Colonic mucosa (tissue), 4 donors: ENCODE results near the gene RAB11FIP4. TPM values are rescaled to one million over a fixed set of nuclear protein-coding genes. Genes with fewer than 3 reads are reported as not detected.

ENCODE experiments used
- DNase-seq: peaks from one replicate; pipeline ENCODE4 v3.0.0-alpha.2; 2020
- H3K27ac ChIP-seq: fragments of 200-600 bp; one replicate; pipeline ENCODE4 v1.8.0; 2021
- H3K27me3 ChIP-seq: fragments of 200-600 bp; one replicate; pipeline ENCODE4 v1.8.0; 2021
- H3K36me3 ChIP-seq: fragments of 200-600 bp; one replicate; pipeline ENCODE4 v1.8.0; 2021
- H3K4me1 ChIP-seq: fragments of 200-600 bp; one replicate; pipeline ENCODE4 v1.8.0; 2021; ENCODE audit warnings: mild to moderate bottlenecking
- H3K4me3 ChIP-seq: fragments of 200-600 bp; one replicate; pipeline ENCODE4 v1.8.0; 2021
- H3K9ac ChIP-seq, 2 donors: one replicate each; pipeline ENCODE4 v1.7.0; 2013; ENCODE audit warnings: control low read depth in 2 of 2, low read depth in 2 of 2, low read length in 2 of 2
- H3K9me3 ChIP-seq: fragments of 200-600 bp; one replicate; pipeline ENCODE4 v1.8.0; 2021
- intact Hi-C: fragments of 100-400 bp; cut with DNase I; formaldehyde crosslinking; loops from one replicate; pipeline ENCODE4 v1.14.1; 2022
- total RNA-seq, 2 donors: library from RNA; stranded (reverse); fragmentation: NEBNext Ultra II Directional in 1 of 2; extraction: Animal tissue kit (Norgen Biotek cat#: 25700) in 1 of 2; gene quantifications; one replicate each; pipeline ENCODE4 v1.2.1, GENCODE V29; 2021
- TF ChIP-seq, protein P1 (sequence below): fragments of 200-600 bp; IDR thresholded peaks from one replicate; pipeline ENCODE4 v1.8.0; 2022; ENCODE audit warnings: antibody characterized with exemption, mild to moderate bottlenecking
- donor health status: healthy.
- donor health status: DM: no; HTN: no; CAD: no.
- donor health status: DM: no; HTN: no; CAD: no.

Gene RAB11FIP4
- total RNA-seq, 2 donors from 2014 or later, result 41.5 to 46.0 TPM

DNA sequence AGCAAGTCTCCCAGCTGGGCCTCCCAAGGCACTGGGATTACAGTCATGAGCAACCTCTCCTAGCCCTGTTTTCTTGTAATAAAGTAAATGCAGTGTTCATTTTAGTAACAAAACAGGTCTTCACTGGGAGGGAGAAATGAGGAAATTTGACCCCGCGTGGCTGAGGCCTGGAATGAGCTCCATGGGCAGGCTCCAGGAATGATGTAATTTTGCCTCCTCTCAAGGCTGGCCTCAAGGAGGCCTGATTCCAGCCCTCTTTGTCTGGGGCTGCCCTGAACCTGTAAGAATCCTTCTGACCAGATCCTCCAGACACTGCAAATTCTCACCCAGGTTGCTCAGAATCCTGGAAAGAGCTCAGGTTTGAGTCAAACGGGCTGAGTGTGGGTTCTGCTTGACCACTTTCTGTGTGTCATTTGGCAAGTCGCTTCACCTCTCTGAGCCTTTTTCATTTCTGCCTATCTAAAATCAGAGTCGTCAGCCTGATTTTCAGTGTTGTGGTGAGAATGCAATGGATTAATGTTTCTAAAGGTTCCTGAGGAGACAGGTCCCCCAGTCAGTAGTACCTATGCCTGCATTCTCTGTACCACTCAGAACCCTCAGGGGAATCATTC, 57.1 kb downstream of the RAB11FIP4 start:
- TF ChIP-seq, protein P1, sequence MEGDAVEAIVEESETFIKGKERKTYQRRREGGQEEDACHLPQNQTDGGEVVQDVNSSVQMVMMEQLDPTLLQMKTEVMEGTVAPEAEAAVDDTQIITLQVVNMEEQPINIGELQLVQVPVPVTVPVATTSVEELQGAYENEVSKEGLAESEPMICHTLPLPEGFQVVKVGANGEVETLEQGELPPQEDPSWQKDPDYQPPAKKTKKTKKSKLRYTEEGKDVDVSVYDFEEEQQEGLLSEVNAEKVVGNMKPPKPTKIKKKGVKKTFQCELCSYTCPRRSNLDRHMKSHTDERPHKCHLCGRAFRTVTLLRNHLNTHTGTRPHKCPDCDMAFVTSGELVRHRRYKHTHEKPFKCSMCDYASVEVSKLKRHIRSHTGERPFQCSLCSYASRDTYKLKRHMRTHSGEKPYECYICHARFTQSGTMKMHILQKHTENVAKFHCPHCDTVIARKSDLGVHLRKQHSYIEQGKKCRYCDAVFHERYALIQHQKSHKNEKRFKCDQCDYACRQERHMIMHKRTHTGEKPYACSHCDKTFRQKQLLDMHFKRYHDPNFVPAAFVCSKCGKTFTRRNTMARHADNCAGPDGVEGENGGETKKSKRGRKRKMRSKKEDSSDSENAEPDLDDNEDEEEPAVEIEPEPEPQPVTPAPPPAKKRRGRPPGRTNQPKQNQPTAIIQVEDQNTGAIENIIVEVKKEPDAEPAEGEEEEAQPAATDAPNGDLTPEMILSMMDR, result no peak
- Histone ChIP-seq H3K27me3 (no peaks in the 10 kb centered on the region), H3K27ac (no peak overlapping the region), H3K36me3 (no peaks in the 10 kb centered on the region), H3K4me3 (no peak overlapping the region), H3K9ac (no peak overlapping the region), H3K9me3 (no peaks in the 10 kb centered on the region), H3K4me1 (no peaks in the 10 kb centered on the region)
- DNase-seq, result no peak
- intact Hi-C loops, result no loop called here

DNA sequence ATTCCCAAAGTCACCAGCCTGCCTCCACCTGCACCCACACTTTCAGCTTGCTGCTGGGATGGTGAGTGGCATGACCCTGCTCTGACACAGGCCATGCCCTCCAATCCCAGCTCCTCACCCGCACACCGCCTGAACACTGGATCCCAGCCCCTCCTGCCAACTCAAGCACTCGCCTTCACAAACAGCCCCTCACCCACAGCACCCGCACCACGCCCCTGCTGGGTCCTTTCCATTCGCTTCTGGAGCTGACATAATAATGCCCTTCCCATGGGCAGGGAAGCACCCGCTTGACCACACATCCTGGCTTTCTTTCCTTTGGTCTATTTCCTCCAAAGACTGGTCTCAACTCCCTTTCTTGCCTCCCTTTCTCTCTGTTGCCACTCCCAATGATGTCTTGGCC, 57.6 kb downstream of the RAB11FIP4 start:
- Histone ChIP-seq H3K27me3 (no peaks in the 10 kb centered on the region), H3K27ac (no peak overlapping the region), H3K9me3 (no peaks in the 10 kb centered on the region), H3K9ac (no peak overlapping the region), H3K4me1 (no peaks in the 10 kb centered on the region), H3K36me3 (no peaks in the 10 kb centered on the region), H3K4me3 (no peak overlapping the region)
- intact Hi-C loops, result no loop called here
- TF ChIP-seq, protein P1, result no peak
- no peak for DNase-seq

DNA sequence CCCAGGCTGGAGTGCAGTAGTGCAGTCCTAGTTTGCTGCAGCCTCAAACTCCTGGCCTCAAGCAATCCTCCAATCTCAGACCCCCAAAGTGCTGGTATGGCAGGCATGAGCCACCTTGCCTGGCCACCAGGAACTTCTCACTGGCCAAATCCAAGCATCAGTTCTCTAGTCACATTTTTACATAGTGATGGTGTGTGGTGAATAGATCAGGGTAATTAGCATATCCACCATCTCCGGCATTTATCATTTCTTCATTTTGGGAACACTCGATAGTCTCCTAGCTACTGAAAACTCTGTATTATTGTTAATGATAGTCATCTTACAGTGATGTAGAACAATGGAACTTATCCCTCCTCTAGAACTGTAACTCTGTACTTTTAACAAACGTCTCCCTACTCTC, 58.3 kb downstream of the RAB11FIP4 start:
- Histone ChIP-seq H3K4me1 (no peaks in the 10 kb centered on the region), H3K9me3 (no peaks in the 10 kb centered on the region), H3K27me3 (no peaks in the 10 kb centered on the region), H3K36me3 (no peaks in the 10 kb centered on the region), H3K9ac (no peak overlapping the region), H3K27ac (no peak overlapping the region), H3K4me3 (no peak overlapping the region)
- TF ChIP-seq, protein P1, result no peak
- intact Hi-C loops, result no loop called here
- DNase-seq, result no peak

DNA sequence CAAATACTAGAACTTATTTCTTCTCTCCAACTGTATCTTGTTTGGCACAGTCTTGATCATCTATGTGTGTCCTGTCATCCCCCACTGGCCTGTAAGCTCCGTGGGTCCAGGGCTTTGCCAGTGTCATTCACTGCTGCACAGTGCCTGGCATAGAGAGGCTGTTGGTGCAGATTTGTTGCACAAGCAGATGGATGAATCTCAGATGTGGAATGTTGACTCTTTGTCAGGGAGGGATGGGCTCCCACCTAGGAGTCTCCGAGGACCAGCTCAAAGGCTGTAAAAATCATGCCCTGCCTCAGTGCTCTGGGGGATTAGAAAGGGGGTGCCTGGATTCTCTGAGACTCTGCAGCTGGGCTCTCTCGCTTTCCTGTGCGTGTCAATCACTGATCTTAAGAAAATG, 60.6 kb downstream of the RAB11FIP4 start:
- Histone ChIP-seq H3K27me3 (no peaks in the 10 kb centered on the region), H3K4me3 (no peak overlapping the region), H3K4me1 (no peaks in the 10 kb centered on the region), H3K9me3 (no peaks in the 10 kb centered on the region), H3K27ac (no peak overlapping the region), H3K9ac (no peak overlapping the region), H3K36me3 (no peaks in the 10 kb centered on the region)
- DNase-seq, result no peak
- intact Hi-C loops, result no loop called here
- TF ChIP-seq, protein P1, result no peak

DNA sequence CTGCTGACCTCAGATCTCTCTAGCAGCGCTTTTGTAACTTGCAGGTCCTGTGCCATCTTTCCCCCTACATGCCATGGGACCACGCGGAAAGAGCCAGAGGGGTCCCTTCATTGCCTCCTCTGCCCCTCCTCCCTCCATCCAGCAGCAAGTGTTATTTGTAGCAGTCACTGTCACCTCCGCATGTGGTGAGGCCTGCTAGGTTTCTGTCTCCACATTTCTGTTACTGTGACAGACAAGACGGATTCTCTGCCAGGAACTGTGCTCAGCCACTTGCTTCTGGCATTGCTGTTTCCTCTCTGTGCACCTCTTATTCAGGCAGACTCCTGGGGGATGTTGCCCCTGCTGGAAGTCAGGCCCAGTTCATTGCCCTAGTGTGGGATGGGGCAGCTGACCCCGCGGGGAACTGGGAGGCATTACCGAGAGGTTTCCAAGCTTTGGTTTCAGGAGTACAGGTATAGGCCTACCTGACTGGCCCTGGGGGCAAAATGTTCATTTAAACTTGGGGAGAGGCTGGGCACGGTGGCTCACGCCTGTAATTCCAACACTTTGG, 61.2 kb downstream of the RAB11FIP4 start:
- Histone ChIP-seq H3K27me3 (no peaks in the 10 kb centered on the region), H3K9me3 (no peaks in the 10 kb centered on the region), H3K4me1 (no peaks in the 10 kb centered on the region), H3K4me3 (no peak overlapping the region), H3K27ac (no peak overlapping the region), H3K36me3 (no peaks in the 10 kb centered on the region), H3K9ac (no peak overlapping the region)
- intact Hi-C loops, result no loop called here
- no peak for DNase-seq
- TF ChIP-seq, protein P1, result no peak
